Breast epithelium (tissue), 3 donors: ENCODE measurements around the gene A2ML1.

Experiments
- CTCF ChIP-seq, 3 donors: fragments of 450-650 bp; IDR thresholded peaks; one replicate each; pipeline ENCODE4 v1.5.1; 2016 to 2017; ENCODE audit warnings: antibody characterized with exemption in 3 of 3, mild to moderate bottlenecking in 3 of 3, moderate library complexity in 3 of 3
- POLR2A ChIP-seq: fragments of 450-650 bp; IDR thresholded peaks from one replicate; pipeline ENCODE4 v1.6.1; 2016; ENCODE audit warnings: antibody characterized with exemption, mild to moderate bottlenecking, moderate library complexity

GRCh38 chr12:8840321-8840720 is 17.9 kb downstream of the A2ML1 start:
- TF ChIP-seq CTCF (IDR thresholded peaks at IDR 0.05) (no peak), POLR2A (no peak)
